GM12891 (cell line): Measurements from ENCODE around the gene BCL7A.

Source experiments
- POLR2A ChIP-seq: IDR thresholded peaks from 2 replicates; pipeline ENCODE4 v1.6.1; 2011; ENCODE audit warnings: low read depth, low read length, control low read depth
- POLR2AphosphoS5 ChIP-seq: IDR thresholded peaks from 2 replicates; pipeline ENCODE4 v1.6.1; 2011; ENCODE audit warnings: low read depth, low read length, control low read depth

- no peak for TF ChIP-seq POLR2AphosphoS5
- no peak for TF ChIP-seq POLR2A
Observed at GRCh38 chr12:122096014-122096413, 74.3 kb downstream of the BCL7A start.
